Superior temporal gyrus (tissue), 1 donor: ENCODE data around the gene ILRUN.
"Not testable (repeated sequence)": the region's sequence is repeated elsewhere in the genome, so short reads cannot be mapped to it uniquely, and the experiment has no call there.

Experiments used
- DNase-seq: peaks from one replicate; pipeline ENCODE4 v3.0.0-alpha.2; 2016; ENCODE audit errors: extremely low spot score

ILRUN gene

GRCh38 chr6:34697544-34697836, 923 bp upstream of the ILRUN start:
- no peak for DNase-seq

- no peak for DNase-seq
Observed at GRCh38 chr6:34696189-34696738, 303 bp downstream of the ILRUN start.

GRCh38 chr6:34695729-34696188, 808 bp downstream of the ILRUN start:
- no peak for DNase-seq

- no peak for DNase-seq
Observed at GRCh38 chr6:34692280-34692679, 4.3 kb downstream of the ILRUN start.

GRCh38 chr6:34689742-34690141, 6.8 kb downstream of the ILRUN start:
- DNase-seq, result no peak

- DNase-seq, result no peak
Observed at GRCh38 chr6:34688956-34689355, 7.6 kb downstream of the ILRUN start.

GRCh38 chr6:34684919-34685318, 11.6 kb downstream of the ILRUN start:
- DNase-seq, result no peak

- no peak for DNase-seq
Observed at GRCh38 chr6:34684364-34684763, 12.2 kb downstream of the ILRUN start.

- DNase-seq, result no peak
Observed at GRCh38 chr6:34680802-34681515, 15.6 kb downstream of the ILRUN start.

- DNase-seq, result not testable (repeated sequence)
Observed at GRCh38 chr6:34680313-34680712, 16.3 kb downstream of the ILRUN start.

- DNase-seq, result no peak
Observed at GRCh38 chr6:34679552-34680253, 16.9 kb downstream of the ILRUN start.

- no peak for DNase-seq
Observed at GRCh38 chr6:34676140-34676539, 20.4 kb downstream of the ILRUN start.

GRCh38 chr6:34674930-34675329, 21.6 kb downstream of the ILRUN start:
- not testable (repeated sequence) for DNase-seq

- DNase-seq, result no peak
Observed at GRCh38 chr6:34674268-34674639, 22.3 kb downstream of the ILRUN start.

GRCh38 chr6:34673064-34673463, 23.5 kb downstream of the ILRUN start:
- no peak for DNase-seq

GRCh38 chr6:34672657-34673043, 23.9 kb downstream of the ILRUN start:
- no peak for DNase-seq

GRCh38 chr6:34671801-34672656, 24.5 kb downstream of the ILRUN start:
- DNase-seq, result no peak

GRCh38 chr6:34671367-34671766, 25.2 kb downstream of the ILRUN start:
- no peak for DNase-seq

- not testable (repeated sequence) for DNase-seq
Observed at GRCh38 chr6:34668799-34669198, 27.8 kb downstream of the ILRUN start.

- DNase-seq, result no peak
Observed at GRCh38 chr6:34667481-34668238, 28.9 kb downstream of the ILRUN start.

GRCh38 chr6:34665019-34665418, 31.5 kb downstream of the ILRUN start:
- no peak for DNase-seq
